ENCODE results near the gene PRM2. TPM values are rescaled to one million over a fixed set of nuclear protein-coding genes. Genes with fewer than 3 reads are reported as not detected.

PRM2 gene
- total and polyA plus RNA-seq, 2 of the 8 experiments (the other 6 are each of a cell fraction or from before 2014, with no cell fraction given), result not detected

DNA sequence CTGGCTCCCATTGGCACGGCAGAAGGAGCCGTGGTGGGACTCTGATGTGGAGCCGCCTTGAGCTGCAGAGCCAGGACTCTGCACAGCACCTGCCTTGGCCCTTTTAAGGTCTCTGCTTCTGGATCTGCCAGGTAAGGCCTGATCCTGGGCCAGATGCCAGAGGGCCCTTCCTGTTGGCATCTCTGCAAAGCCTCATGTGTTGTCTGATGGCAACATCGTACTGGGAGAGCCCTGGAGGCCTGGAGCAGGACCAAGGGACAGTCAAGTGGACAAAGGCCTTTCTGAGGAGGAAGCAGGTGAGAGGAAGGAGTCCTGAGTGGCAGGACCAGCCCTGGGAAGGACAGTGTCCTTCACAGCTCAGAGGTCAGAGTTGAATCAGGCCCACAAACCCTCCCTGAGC, 46.4 kb downstream of the PRM2 start:
- H3K79me1 ChIP-seq (ENCODE audit: low read depth, low read length), result no peaks in the 10 kb centered on the region
- TF ChIP-seq CEBPB (IDR thresholded peaks at IDR 0.05; ENCODE audit: low read depth, low read length) (no peak), SRF (IDR thresholded peaks at IDR 0.05; ENCODE audit: low read depth, low read length) (no peak), KDM1A (IDR thresholded peaks at IDR 0.05; ENCODE audit: borderline replicate concordance, low read length) (no peak), NRF1 (IDR thresholded peaks at IDR 0.05; ENCODE audit: low read depth, low read length) (no peak), GTF2F1 (IDR thresholded peaks at IDR 0.05; ENCODE audit: borderline replicate concordance, low read depth, low read length) (no peak), BCL11A (IDR thresholded peaks at IDR 0.05; ENCODE audit: low read depth in 2 of 2, low read length in 2 of 2) (no peak), RBBP5 (IDR thresholded peaks at IDR 0.05; ENCODE audit: borderline replicate concordance, low read depth, low read length) (no peak), TBP (IDR thresholded peaks at IDR 0.05; ENCODE audit: low read depth, low read length) (no peak), JUN (IDR thresholded peaks at IDR 0.05; ENCODE audit: low read depth, low read length) (no peak), CBX8 (IDR thresholded peaks at IDR 0.05; ENCODE audit: borderline replicate concordance, low read depth, low read length) (no peak), TAF7 (optimal IDR thresholded peaks at IDR 0.05; ENCODE audit: borderline replicate concordance, low read depth, low read length) (no peak), ASH2L (IDR thresholded peaks at IDR 0.05; ENCODE audit: low read length) (no peak), CHD2 (IDR thresholded peaks at IDR 0.05; ENCODE audit: low read length) (no peak), GABPA (IDR thresholded peaks at IDR 0.05; ENCODE audit: borderline replicate concordance, insufficient read depth, low read length) (no peak)
- TF ChIP-seq, protein P1, sequence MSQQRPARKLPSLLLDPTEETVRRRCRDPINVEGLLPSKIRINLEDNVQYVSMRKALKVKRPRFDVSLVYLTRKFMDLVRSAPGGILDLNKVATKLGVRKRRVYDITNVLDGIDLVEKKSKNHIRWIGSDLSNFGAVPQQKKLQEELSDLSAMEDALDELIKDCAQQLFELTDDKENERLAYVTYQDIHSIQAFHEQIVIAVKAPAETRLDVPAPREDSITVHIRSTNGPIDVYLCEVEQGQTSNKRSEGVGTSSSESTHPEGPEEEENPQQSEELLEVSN (IDR thresholded peaks at IDR 0.05), result no peak

More for the DNA sequence above, 46.4 kb downstream of the PRM2 start:
- H3K36me3 ChIP-seq (ENCODE audit: control insufficient read depth in 2 of 4, insufficient read depth in 4 of 4, low read length in 3 of 4), result no peaks in the 10 kb centered on the region
- no peak overlapping the region for H3K27ac ChIP-seq (ENCODE audit: low read depth, low read length)
- H3K9ac ChIP-seq (replicated peaks in 1 of 4; ENCODE audit: extremely low read depth in 1 of 4, low read depth in 3 of 4, low read length in 3 of 4), result no peak overlapping the region
- no peak overlapping the region for H2BK5ac ChIP-seq (ENCODE audit: low read depth, low read length)
- no peak for FAIRE-seq
- H2BK20ac ChIP-seq (ENCODE audit: low read length), result no peak overlapping the region
- no peak overlapping the region for H4K8ac ChIP-seq (ENCODE audit: extremely low read depth, insufficient read depth, low read length)
- H3K9me3 ChIP-seq (ENCODE audit: insufficient read depth in 2 of 2, low read depth in 1 of 2, low read length in 1 of 2), result no peaks in the 10 kb centered on the region
- H3K23ac ChIP-seq (ENCODE audit: insufficient read length), result no peak overlapping the region
- POLR2A ChIA-PET (ENCODE audit: partially characterized antibody), result interaction anchor here (0.8 kb wide), 1 partner anchor 20 kb away, joined by 3 read pairs; no protein-coding TSS in a partner anchor
- no peak overlapping the region for H3K4me3 ChIP-seq (ENCODE audit: extremely low read depth in 1 of 4, insufficient read depth in 2 of 4, low read depth in 3 of 4, low read length in 4 of 4)
- no peaks in the 10 kb centered on the region for H3K27me3 ChIP-seq (replicated peaks in 1 of 4; ENCODE audit: control insufficient read depth in 3 of 4, extremely low read depth in 1 of 4, insufficient read depth in 3 of 4, low read length in 3 of 4)
- H3K4me1 ChIP-seq (replicated peaks in 1 of 4; ENCODE audit: control insufficient read depth in 3 of 4, insufficient read depth in 4 of 4, low read length in 3 of 4), result peaks cover 0 to 4% (median 1%) of the 10 kb centered on the region in 4 experiments; a peak in 3 of 7 replicates
- H3K79me2 ChIP-seq (ENCODE audit: control insufficient read depth in 1 of 2, insufficient read depth in 2 of 2, low read length in 2 of 2), result no peaks in the 10 kb centered on the region
- no peak overlapping the region for H3K4me2 ChIP-seq (ENCODE audit: insufficient read depth in 1 of 2, low read depth in 2 of 2, low read length in 2 of 2)
- no peak overlapping the region for H3K56ac ChIP-seq (replicated peaks; ENCODE audit: insufficient read length, low read depth, low read length)
- CTCF ChIA-PET (ENCODE audit: partially characterized antibody), result interaction anchor here (0.6 to 1.7 kb wide), 7 partner anchors 9 to 266 kb away, joined by 3 to 7 read pairs (median 3); no protein-coding TSS in a partner anchor
- H3K23me2 ChIP-seq (ENCODE audit: low read depth, low read length), result no peaks in the 10 kb centered on the region
- no peak overlapping the region for H3K14ac ChIP-seq (ENCODE audit: insufficient read length)
- H4K5ac ChIP-seq (ENCODE audit: insufficient read length, low read depth, low read length), result no peak overlapping the region
- DNase-seq (ENCODE audit: low read depth in 1 of 2, low spot score in 2 of 2), result no peak
- H3K4ac ChIP-seq (replicated peaks; ENCODE audit: insufficient read length, low read depth, low read length), result no peak overlapping the region
- no peak overlapping the region for H4K91ac ChIP-seq (replicated peaks; ENCODE audit: insufficient read length, low read length)
- H2BK120ac ChIP-seq (replicated peaks; ENCODE audit: low read depth, low read length), result no peak overlapping the region
- H2BK12ac ChIP-seq (ENCODE audit: low read depth, low read length), result no peak overlapping the region
- WGBS, 2 experiments (ENCODE audit: extremely low coverage in 1 of 2, insufficient coverage in 1 of 2, insufficient read length in 1 of 2, insufficient replicate concordance in 2 of 2, low coverage in 1 of 2, low lambda C conversion rate in 2 of 2, missing lambda C conversion rate in 1 of 2), result 87% methylated on average over 4 of the region's 4 CpGs; no CpG with 5 or more reads in 1 of the 2 experiments
- H4K20me1 ChIP-seq (replicated peaks in 1 of 2; ENCODE audit: control insufficient read depth in 1 of 2, insufficient read depth in 2 of 2, low read length in 2 of 2), result no peaks in the 10 kb centered on the region
- H2BK15ac ChIP-seq (ENCODE audit: low read length), result no peak overlapping the region; the same call in 1 of the 2 replicates
- no peak overlapping the region for H2AK5ac ChIP-seq (ENCODE audit: low read depth, low read length)
- H2AFZ ChIP-seq (ENCODE audit: low read length), result no peak overlapping the region
- H3K18ac ChIP-seq (ENCODE audit: extremely low read depth, low read length), result no peak overlapping the region

All from H1 (cell line).